IPS-18a (cell line): ENCODE data around the gene SPAAR.
"Not testable (repeated sequence)": the region's sequence is repeated elsewhere in the genome, so short reads cannot be mapped to it uniquely, and the experiment has no call there.

ENCODE experiments used
- H3K27ac ChIP-seq: one replicate; pipeline ENCODE4 v1.5.1; 2013; ENCODE audit warnings: low read length
- H3K27me3 ChIP-seq: one replicate; pipeline ENCODE4 v1.6.1; 2013; ENCODE audit warnings: mild to moderate bottlenecking, low read length; ENCODE audit not compliant: control insufficient read depth, insufficient read depth
- H3K36me3 ChIP-seq: one replicate; pipeline ENCODE4 v1.6.1; 2013; ENCODE audit warnings: low read depth, low read length; ENCODE audit not compliant: control insufficient read depth
- H3K4me1 ChIP-seq: one replicate; pipeline ENCODE4 v1.6.1; 2013; ENCODE audit warnings: low read depth, low read length; ENCODE audit not compliant: control insufficient read depth
- H3K4me3 ChIP-seq: one replicate; pipeline ENCODE4 v1.5.1; 2013; ENCODE audit warnings: low read length
- H3K9ac ChIP-seq: one replicate; pipeline ENCODE4 v1.6.1; 2013; ENCODE audit warnings: mild to moderate bottlenecking, low read length, moderate library complexity
- H3K9me3 ChIP-seq: one replicate; pipeline ENCODE4 v1.6.1; 2013; ENCODE audit warnings: low read depth, low read length; ENCODE audit not compliant: control insufficient read depth

Gene SPAAR

GRCh38 chr9:35913429-35913828 is 4.1 kb downstream of the SPAAR start:
- H3K9me3 ChIP-seq, H3K27ac ChIP-seq, H3K4me1 ChIP-seq, H3K9ac ChIP-seq, H3K27me3 ChIP-seq, H3K36me3 ChIP-seq, H3K4me3 ChIP-seq: not testable (repeated sequence)

- H3K36me3 ChIP-seq = no peaks in the 10 kb centered on the region
- no peaks in the 10 kb centered on the region for H3K4me1 ChIP-seq
- no peak overlapping the region for H3K4me3 ChIP-seq
- H3K27ac ChIP-seq = no peak overlapping the region
- no peak overlapping the region for H3K9ac ChIP-seq
- H3K9me3 ChIP-seq = no peaks in the 10 kb centered on the region
- H3K27me3 ChIP-seq = no peaks in the 10 kb centered on the region
Measured at GRCh38 chr9:35914301-35914807, 5.1 kb downstream of the SPAAR start.

GRCh38 chr9:35915681-35916294 is 6.5 kb downstream of the SPAAR start:
- H3K27me3 ChIP-seq = no peaks in the 10 kb centered on the region
- no peak overlapping the region for H3K9ac ChIP-seq
- H3K4me1 ChIP-seq = no peaks in the 10 kb centered on the region
- no peak overlapping the region for H3K27ac ChIP-seq
- no peaks in the 10 kb centered on the region for H3K36me3 ChIP-seq
- H3K4me3 ChIP-seq = no peak overlapping the region
- no peaks in the 10 kb centered on the region for H3K9me3 ChIP-seq

DNA sequence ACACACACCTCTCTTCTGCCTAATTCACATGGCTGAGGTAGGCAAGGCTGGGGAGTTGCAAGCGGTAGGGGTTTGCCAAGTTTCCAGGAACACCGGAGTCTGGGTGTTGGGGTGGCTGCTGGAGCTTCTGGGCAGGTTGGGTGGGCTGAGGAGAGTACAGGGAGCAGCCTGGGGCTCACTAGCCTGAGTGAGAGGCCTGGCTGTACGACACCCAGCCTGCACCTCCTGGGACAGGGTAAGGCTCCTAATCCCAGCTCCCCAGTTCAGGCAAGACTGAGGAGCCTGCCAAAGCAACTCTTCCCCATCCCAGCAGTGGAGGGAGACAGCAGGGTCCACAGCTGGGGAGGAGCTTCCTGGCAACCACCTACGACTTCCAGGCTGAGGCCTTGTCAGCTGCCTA is 8.0 kb downstream of the SPAAR start:
- H3K4me1 ChIP-seq = no peaks in the 10 kb centered on the region
- no peaks in the 10 kb centered on the region for H3K36me3 ChIP-seq
- H3K27ac ChIP-seq = no peak overlapping the region
- no peaks in the 10 kb centered on the region for H3K9me3 ChIP-seq
- no peak overlapping the region for H3K4me3 ChIP-seq
- no peak overlapping the region for H3K9ac ChIP-seq
- H3K27me3 ChIP-seq = no peaks in the 10 kb centered on the region

DNA sequence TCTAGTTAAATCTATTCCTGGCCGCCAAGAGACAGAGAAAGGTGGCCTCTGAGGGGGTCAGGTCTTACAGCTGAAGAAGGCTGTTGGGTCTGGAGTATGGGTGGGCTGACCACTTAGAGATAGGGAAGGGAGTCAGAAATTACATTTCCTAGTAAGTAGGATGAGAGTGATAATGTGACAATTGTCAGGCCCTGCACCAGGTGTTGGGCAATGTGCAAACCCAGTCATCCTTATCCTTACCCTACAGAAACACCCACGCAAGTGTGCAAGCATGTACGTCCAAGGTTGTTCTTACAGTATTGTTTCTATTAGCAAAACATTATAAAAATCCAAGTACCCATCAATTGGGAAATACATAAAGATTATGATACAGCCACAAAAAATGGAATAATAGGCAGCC is 9.5 kb downstream of the SPAAR start:
- Histone ChIP-seq H3K27ac (no peak overlapping the region), H3K9me3 (no peaks in the 10 kb centered on the region), H3K9ac (no peak overlapping the region), H3K4me3 (no peak overlapping the region), H3K4me1 (no peaks in the 10 kb centered on the region), H3K36me3 (no peaks in the 10 kb centered on the region), H3K27me3 (no peaks in the 10 kb centered on the region)

- no peak overlapping the region for H3K27ac ChIP-seq
- H3K4me1 ChIP-seq = no peaks in the 10 kb centered on the region
- H3K4me3 ChIP-seq = no peak overlapping the region
- H3K9ac ChIP-seq = no peak overlapping the region
- no peaks in the 10 kb centered on the region for H3K9me3 ChIP-seq
- no peaks in the 10 kb centered on the region for H3K27me3 ChIP-seq
- H3K36me3 ChIP-seq = no peaks in the 10 kb centered on the region
Measured at GRCh38 chr9:35919212-35920008, 10.1 kb downstream of the SPAAR start.

- H3K4me3 ChIP-seq = no peak overlapping the region
- no peaks in the 10 kb centered on the region for H3K36me3 ChIP-seq
- H3K27ac ChIP-seq = no peak overlapping the region
- no peaks in the 10 kb centered on the region for H3K27me3 ChIP-seq
- no peaks in the 10 kb centered on the region for H3K9me3 ChIP-seq
- H3K9ac ChIP-seq = no peak overlapping the region
- no peaks in the 10 kb centered on the region for H3K4me1 ChIP-seq
Measured at GRCh38 chr9:35920051-35920620, 10.8 kb downstream of the SPAAR start.

DNA sequence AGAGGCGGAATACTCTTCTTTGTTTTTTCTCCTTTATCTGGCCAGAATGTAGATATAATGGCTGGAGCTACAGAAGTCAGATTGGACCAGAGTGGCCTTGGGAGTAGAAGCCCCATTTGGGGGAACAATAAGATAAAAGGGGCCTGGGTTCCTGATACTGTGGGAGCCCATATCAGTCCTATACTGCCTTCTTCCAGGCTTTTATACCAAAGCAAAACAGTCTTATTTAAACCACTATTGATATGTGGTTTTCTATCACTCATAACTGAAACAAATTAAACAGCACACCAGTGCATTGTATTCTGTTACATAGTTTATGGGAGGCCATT is 14.3 kb downstream of the SPAAR start:
- Histone ChIP-seq H3K27ac (no peak overlapping the region), H3K27me3 (no peaks in the 10 kb centered on the region), H3K9me3 (no peaks in the 10 kb centered on the region), H3K36me3 (no peaks in the 10 kb centered on the region), H3K9ac (no peak overlapping the region), H3K4me1 (no peaks in the 10 kb centered on the region), H3K4me3 (no peak overlapping the region)

GRCh38 chr9:35923927-35924763 is 14.9 kb downstream of the SPAAR start:
- Histone ChIP-seq H3K9me3 (no peaks in the 10 kb centered on the region), H3K27ac (no peak overlapping the region), H3K9ac (no peak overlapping the region), H3K36me3 (no peaks in the 10 kb centered on the region), H3K4me3 (no peak overlapping the region), H3K27me3 (no peaks in the 10 kb centered on the region), H3K4me1 (no peaks in the 10 kb centered on the region)

GRCh38 chr9:35928591-35929452 is 19.5 kb downstream of the SPAAR start:
- H3K4me3 ChIP-seq = no peak overlapping the region
- H3K9ac ChIP-seq = no peak overlapping the region
- H3K36me3 ChIP-seq = no peaks in the 10 kb centered on the region
- no peak overlapping the region for H3K27ac ChIP-seq
- H3K4me1 ChIP-seq = no peaks in the 10 kb centered on the region
- no peaks in the 10 kb centered on the region for H3K9me3 ChIP-seq
- H3K27me3 ChIP-seq = peaks cover 6% of the 10 kb centered on the region

DNA sequence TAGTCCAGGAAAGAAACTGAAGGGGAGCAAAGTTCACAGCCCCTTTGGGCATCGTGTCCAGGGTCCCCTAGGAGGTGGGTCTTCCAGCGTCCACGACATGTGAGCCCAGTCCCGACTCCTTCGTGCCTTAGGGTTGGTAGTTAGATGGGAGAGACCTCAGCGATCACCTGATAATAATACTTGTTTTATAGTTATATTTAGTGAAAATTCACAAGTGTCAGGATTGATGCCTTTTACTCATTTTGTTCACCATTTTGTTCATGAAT is 20.1 kb downstream of the SPAAR start:
- Histone ChIP-seq H3K27ac (no peak overlapping the region), H3K27me3 (peaks cover 6% of the 10 kb centered on the region), H3K4me1 (no peaks in the 10 kb centered on the region)

More for the DNA sequence above, 20.1 kb downstream of the SPAAR start:
- Histone ChIP-seq H3K4me3 (no peak overlapping the region), H3K36me3 (no peaks in the 10 kb centered on the region), H3K9me3 (no peaks in the 10 kb centered on the region), H3K9ac (no peak overlapping the region)
